HCT116 (cell line): ENCODE measurements around the gene C5AR2. TPM values are rescaled to one million over a fixed set of nuclear protein-coding genes. Genes with fewer than 3 reads are reported as not detected.

Experiments
- ATAC-seq: fragments of 200-7000 bp; cut with Tn5 transposase; 2 replicates; pipeline ENCODE4 v1.9.1; 2020; ENCODE audit warnings: mild to moderate bottlenecking, moderate library complexity
- BruUV-seq: library from RNA; stranded (reverse); fragments of 400-500 nt; replicated peaks from 2 replicates; lab custom pipeline; 2021; lab: Mats Ljungman, UMichigan
- CTCF ChIA-PET: fragments of 300-600 bp; sonication (Branson Sonifier 250); formaldehyde crosslinking; loops from one replicate; lab custom pipeline; 2021; ENCODE audit warnings: antibody characterized with exemption; lab: Charles Lee
- POLR2A ChIA-PET: fragments of 300-600, 350-600 bp; sonication (Branson Sonifier 250); formaldehyde crosslinking; loops from one replicate; lab custom pipeline; 2021; ENCODE audit warnings: antibody characterized with exemption; lab: Charles Lee
- RAD21 ChIA-PET, 2 experiments: fragments of 300-600 bp; sonication (Branson Sonifier 250); formaldehyde crosslinking; loops; one replicate each; lab custom pipeline; 2023; ENCODE audit warnings: low total read pairs in 2 of 2; ENCODE audit not compliant: uncharacterized antibody in 2 of 2, unreplicated experiment in 2 of 2, low non-redundant PET in 1 of 2; lab: Charles Lee
- DNase-seq: peaks from one replicate; pipeline ENCODE4 v3.0.0-alpha.2; 2010; ENCODE audit warnings: low read depth, low spot score
- H2AFZ ChIP-seq: fragments of 200-600 bp; shearing (Covaris generic), sonication (generic); 2 replicates; pipeline ENCODE4 v1.6.1; 2017; ENCODE audit warnings: low read depth, mixed run types, mixed read lengths, antibody characterized with exemption, low read length; ENCODE audit not compliant: poor library complexity, severe bottlenecking
- H3K27ac ChIP-seq: 2 replicates; pipeline ENCODE4 v1.5.1; 2012; ENCODE audit warnings: low read depth, low read length
- H3K27me3 ChIP-seq: fragments of 200-600 bp; sonication (generic); 2 replicates; pipeline ENCODE4 v1.6.1; 2016; ENCODE audit warnings: mixed run types, low read length, mixed read lengths; ENCODE audit not compliant: insufficient read depth
- H3K36me3 ChIP-seq, 2 experiments: fragments of 200-500 bp in 1 of 2; fragments of 200-600 bp in 1 of 2; sonication (Bioruptor generic) in 1 of 2; sonication (generic) in 1 of 2; 2 replicates each; pipeline versions ENCODE4 v1.5.1 to v1.6.1; 2014 to 2016; ENCODE audit warnings: low read length in 2 of 2, inconsistent platforms in 1 of 2, mixed read lengths in 1 of 2, mixed run types in 1 of 2; ENCODE audit not compliant: insufficient read depth in 2 of 2, control insufficient read depth in 1 of 2
- H3K4me1 ChIP-seq, 2 experiments: fragments of 200-600 bp in 1 of 2; sonication (generic) in 1 of 2; 2 replicates each; pipeline versions ENCODE4 v1.5.1 to v1.6.1; 2012 to 2017; ENCODE audit warnings: low read length in 2 of 2, inconsistent platforms in 1 of 2, mild to moderate bottlenecking in 1 of 2, mixed read lengths in 1 of 2, mixed run types in 1 of 2, moderate library complexity in 1 of 2; ENCODE audit not compliant: insufficient read depth in 2 of 2, control insufficient read depth in 1 of 2
- H3K4me2 ChIP-seq: fragments of 200-600 bp; sonication (generic); 2 replicates; pipeline ENCODE4 v1.6.1; 2017; ENCODE audit warnings: mixed run types, low read length, mixed read lengths
- H3K4me3 ChIP-seq, 2 experiments: fragments of 200-600 bp in 1 of 2; sonication (generic) in 1 of 2; replicated peaks in 1 of 2; 2 replicates each; pipeline ENCODE4 v1.5.1; 2011 to 2016; ENCODE audit warnings: low read length in 2 of 2, control low read depth in 1 of 2, low read depth in 1 of 2, mild to moderate bottlenecking in 1 of 2, mixed read lengths in 1 of 2, mixed run types in 1 of 2
- H3K79me2 ChIP-seq: fragments of 200-600 bp; sonication (generic); 2 replicates; pipeline ENCODE4 v1.6.1; 2017; ENCODE audit warnings: mild to moderate bottlenecking, mixed run types, low read length, moderate library complexity, mixed read lengths; ENCODE audit not compliant: insufficient read depth
- H3K9ac ChIP-seq: fragments of 200-600 bp; sonication (generic); 2 replicates; pipeline ENCODE4 v1.6.1; 2016; ENCODE audit warnings: low read length, mixed read lengths
- H3K9me2 ChIP-seq: fragments of 200-600 bp; sonication (generic), shearing (Covaris generic); 2 replicates; pipeline ENCODE4 v1.6.1; 2017; ENCODE audit warnings: mixed run types, mild to moderate bottlenecking, moderate library complexity; ENCODE audit not compliant: insufficient read depth
- H3K9me3 ChIP-seq, 2 experiments: fragments of 200-500 bp in 1 of 2; fragments of 200-600 bp in 1 of 2; sonication (Bioruptor generic) in 1 of 2; sonication (generic) in 1 of 2; 2 replicates each; pipeline ENCODE4 v1.6.1; 2014 to 2017; ENCODE audit warnings: low read length in 2 of 2, mixed read lengths in 2 of 2, inconsistent platforms in 1 of 2, low read depth in 1 of 2, mild to moderate bottlenecking in 1 of 2, mixed run types in 1 of 2, moderate library complexity in 1 of 2; ENCODE audit not compliant: control insufficient read depth in 1 of 2, insufficient read depth in 1 of 2
- H4K20me1 ChIP-seq: fragments of 200-600 bp; sonication (generic), shearing (Covaris generic); 2 replicates; pipeline ENCODE4 v1.6.1; 2017; ENCODE audit warnings: mixed run types, mild to moderate bottlenecking, moderate library complexity; ENCODE audit not compliant: insufficient read depth
- CBX3 ChIP-seq: IDR thresholded peaks from 2 replicates; pipeline ENCODE4 v1.6.1; 2012; ENCODE audit warnings: low read depth
- CTCF ChIP-seq, 3 experiments: fragments of 200-600 bp in 1 of 3; sonication (generic) in 1 of 3; IDR thresholded peaks in 2 of 3; conservative IDR thresholded peaks in 1 of 3; 2 replicates each; pipeline ENCODE4 v1.5.1; 2012 to 2017; ENCODE audit warnings: low read depth in 2 of 3, low read length in 2 of 3, antibody characterized with exemption in 1 of 3, borderline replicate concordance in 1 of 3, control low read depth in 1 of 3, mild to moderate bottlenecking in 1 of 3, mixed read lengths in 1 of 3, mixed run types in 1 of 3, moderate library complexity in 1 of 3; ENCODE audit not compliant: insufficient read depth in 1 of 3
- RAD21 ChIP-seq: IDR thresholded peaks from 2 replicates; pipeline ENCODE4 v1.6.1; 2012; ENCODE audit warnings: low read depth, mild to moderate bottlenecking
- REST ChIP-seq: IDR thresholded peaks from 2 replicates; pipeline ENCODE4 v1.6.1; 2012; ENCODE audit warnings: low read depth
- TCF7L2 ChIP-seq: IDR thresholded peaks from 2 replicates; pipeline ENCODE4 v1.7.0; 2011; ENCODE audit warnings: borderline replicate concordance, inconsistent platforms; ENCODE audit not compliant: insufficient read depth, insufficient read length; ENCODE audit errors: extremely low read depth
- YY1 ChIP-seq: IDR thresholded peaks from 2 replicates; pipeline ENCODE4 v1.6.1; 2011; ENCODE audit warnings: low read length, low read depth, moderate library complexity, mild to moderate bottlenecking; ENCODE audit not compliant: insufficient replicate concordance; ENCODE audit errors: extremely low read depth
- ZFX ChIP-seq: fragments of 450-650 bp; IDR thresholded peaks from 2 replicates; pipeline ENCODE4 v1.6.1; 2017
- intact Hi-C: fragments of 100-400 bp; cut with micrococcal nuclease; formaldehyde crosslinking; loops from 2 replicates; pipeline ENCODE4 v1.10.0; 2022
- total RNA-seq: library from RNA; stranded (reverse); gene quantifications from one replicate; pipeline ENCODE4 v1.2.1, GENCODE V29; 2021; ENCODE audit not compliant: unreplicated experiment

The C5AR2 gene
- total RNA-seq, 1 experiment from 2014 or later = 0.12 TPM

- RAD21 ChIA-PET = interaction anchor here (0.5 to 1.0 kb wide), 3 partner anchors 36 to 75 kb away, joined by 3 to 4 read pairs (median 3); partner anchors contain the start of gene DHX34 (in 1 of the 2)
- Histone ChIP-seq H3K9ac (no peak overlapping the region), H3K9me2 (no peaks in the 10 kb centered on the region), H3K4me3 (no peak overlapping the region), H3K36me3 (no peaks in the 10 kb centered on the region), H3K27ac (no peak overlapping the region), H3K79me2 (no peaks in the 10 kb centered on the region), H4K20me1 (no peaks in the 10 kb centered on the region), H3K4me2 (peak overlapping the region; percentile 47), H3K27me3 (no peaks in the 10 kb centered on the region), H3K9me3 (no peaks in the 10 kb centered on the region), H3K4me1 (peaks cover 0 to 2% of the 10 kb centered on the region in 2 experiments; a peak in 1 of 4 replicates), H2AFZ (peak overlapping the region; percentile 46)
- ATAC-seq (peak; percentile 97), DNase-seq (peak; percentile 49)
- intact Hi-C loops = loop anchor here (1.0 to 2.0 kb wide), 2 partner anchors 95 to 107 kb away; no protein-coding TSS in a partner anchor
- no TSS peak for BruUV-seq
- CTCF ChIA-PET = interaction anchor here (0.6 to 2.5 kb wide), 15 partner anchors 9 to 181 kb away, joined by 3 to 9 read pairs (median 4); partner anchors contain the start of genes DHX34 and NAPA
- POLR2A ChIA-PET = interaction anchor here (1.0 kb wide), 1 partner anchor 9 kb away, joined by 3 read pairs; no protein-coding TSS in a partner anchor
- peak; percentile 85 for TF ChIP-seq RAD21
- peak; percentile 77 to 93 (median 89) for TF ChIP-seq CTCF (IDR thresholded peaks at IDR 0.05 in 2 of 3, conservative IDR thresholded peaks at IDR 0.05 in 1 of 3; ENCODE audit: borderline replicate concordance in 1 of 3, insufficient read depth in 1 of 3, low read depth in 2 of 3, low read length in 2 of 3)
- TF ChIP-seq YY1 = no peak
- no peak for TF ChIP-seq ZFX
- TF ChIP-seq REST = no peak
- TF ChIP-seq CBX3 = no peak
- TF ChIP-seq TCF7L2 = no peak
- TF ChIP-seq, all 23 proteins: peak for 2
Measured at GRCh38 chr19:47391510-47392223, 59.7 kb downstream of the C5AR2 start.

Other genes starting within 250 kb of the C5AR2 start
- gene ZC3H4, start 218.4 kb upstream of the C5AR2 start, total RNA-seq = 45.1 TPM
- 213 TPM for gene SAE1, start 201.3 kb upstream of the C5AR2 start, total RNA-seq
- 45.0 TPM for gene BBC3, start 101.0 kb upstream of the C5AR2 start, total RNA-seq
- 40.6 TPM for gene CCDC9, start 75.7 kb upstream of the C5AR2 start, total RNA-seq
- 22.9 TPM for gene INAFM1, start 57.3 kb upstream of the C5AR2 start, total RNA-seq
- gene C5AR1, start 22.3 kb upstream of the C5AR2 start, total RNA-seq = 6.5 TPM
- gene DHX34, start 17.1 kb downstream of the C5AR2 start, total RNA-seq = 30.5 TPM
- gene MEIS3, start 87.4 kb downstream of the C5AR2 start, total RNA-seq = 35.8 TPM
- gene SLC8A2, start 139.7 kb downstream of the C5AR2 start, total RNA-seq = 0.98 TPM
- gene KPTN, start 152.0 kb downstream of the C5AR2 start, total RNA-seq = 23.8 TPM
- gene NAPA, start 182.9 kb downstream of the C5AR2 start, total RNA-seq = 58.8 TPM
- not detected for gene ZNF541, start 241.0 kb downstream of the C5AR2 start, total RNA-seq